HepG2 (cell line): Measurements from ENCODE around the gene AGK. TPM values are rescaled to one million over a fixed set of nuclear protein-coding genes. Genes with fewer than 3 reads are reported as not detected.
A peak's percentile ranks its signal among the peaks of the same experiment; 100 is the strongest.

Experiments
- CEBPZ ChIP-seq: IDR thresholded peaks from 2 replicates; pipeline ENCODE4 v1.6.1; 2012; ENCODE audit warnings: low read length, improper control_type of control experiment
- DMAP1 ChIP-seq: IDR thresholded peaks from 2 replicates; pipeline ENCODE4 v1.6.1; 2016
- DNMT3B ChIP-seq: conservative IDR thresholded peaks from 2 replicates; pipeline ENCODE4 v1.6.1; 2016; ENCODE audit warnings: missing biosample characterization, control low read depth
- ETV5 ChIP-seq: IDR thresholded peaks from 2 replicates; pipeline ENCODE4 v1.6.1; 2018; ENCODE audit warnings: missing biosample characterization, missing genetic modification reagents, inconsistent platforms, borderline replicate concordance
- GMEB1 ChIP-seq: sonication (generic); formaldehyde crosslinking; IDR thresholded peaks from 2 replicates; pipeline ENCODE4 v1.5.1; 2020; ENCODE audit warnings: missing genetic modification reagents, mild to moderate bottlenecking, borderline replicate concordance
- HNF4G ChIP-seq, 2 experiments: sonication (generic) in 1 of 2; formaldehyde crosslinking in 1 of 2; IDR thresholded peaks; 2 replicates each; pipeline versions ENCODE4 v1.4.0 to v1.6.1; 2011 to 2020; ENCODE audit warnings: borderline replicate concordance in 2 of 2, low read depth in 2 of 2, mild to moderate bottlenecking in 2 of 2, low read length in 1 of 2, missing genetic modification reagents in 1 of 2, moderate library complexity in 1 of 2
- ISL2 ChIP-seq: sonication (generic); formaldehyde crosslinking; IDR thresholded peaks from 2 replicates; pipeline ENCODE4 v1.5.0; 2020; ENCODE audit warnings: missing genetic modification reagents
- MAFF ChIP-seq: IDR thresholded peaks from 2 replicates; pipeline ENCODE4 v1.6.1; 2011; ENCODE audit warnings: low read depth, low read length, improper control_type of control experiment
- RORA ChIP-seq: sonication (generic); formaldehyde crosslinking; IDR thresholded peaks from 2 replicates; pipeline ENCODE4 v1.5.0; 2020; ENCODE audit warnings: mild to moderate bottlenecking, missing genetic modification reagents, moderate library complexity
- SALL1 ChIP-seq: sonication (generic); formaldehyde crosslinking; IDR thresholded peaks from 2 replicates; pipeline ENCODE4 v1.8.0; 2022; ENCODE audit warnings: mild to moderate bottlenecking, missing genetic modification reagents
- SMAD1 ChIP-seq: sonication (generic); formaldehyde crosslinking; IDR thresholded peaks from 2 replicates; pipeline ENCODE4 v1.4.0; 2020; ENCODE audit warnings: missing genetic modification reagents, low read depth, mild to moderate bottlenecking, borderline replicate concordance
- SMARCC2 ChIP-seq: fragments of 450-650 bp; IDR thresholded peaks from 2 replicates; pipeline ENCODE4 v1.6.1; 2017; ENCODE audit warnings: antibody characterized with exemption, mild to moderate bottlenecking
- TEF ChIP-seq: sonication (generic); formaldehyde crosslinking; IDR thresholded peaks from 2 replicates; pipeline ENCODE4 v1.5.0; 2020; ENCODE audit warnings: missing genetic modification reagents
- ZFP91 ChIP-seq: sonication (generic); formaldehyde crosslinking; IDR thresholded peaks from 2 replicates; pipeline ENCODE4 v1.9.0; 2022; ENCODE audit warnings: missing genetic modification reagents, mild to moderate bottlenecking, borderline replicate concordance
- ZNF598 ChIP-seq: sonication (generic); formaldehyde crosslinking; IDR thresholded peaks from 2 replicates; pipeline ENCODE4 v1.5.1; 2020; ENCODE audit warnings: mild to moderate bottlenecking, missing genetic modification reagents, borderline replicate concordance
- ZNF652 ChIP-seq: IDR thresholded peaks from 2 replicates; pipeline ENCODE4 v1.6.1; 2016; ENCODE audit warnings: low read depth, borderline replicate concordance
- ZNF7 ChIP-seq: IDR thresholded peaks from 2 replicates; pipeline ENCODE4 v1.6.1; 2016; ENCODE audit warnings: missing biosample characterization, missing genetic modification reagents
- ZZZ3 ChIP-seq: sonication (generic); formaldehyde crosslinking; IDR thresholded peaks from 2 replicates; pipeline ENCODE4 v1.4.0; 2020; ENCODE audit warnings: missing genetic modification reagents, mild to moderate bottlenecking, borderline replicate concordance
- polyA plus RNA-seq, 8 experiments: library from polyadenylated mRNA; depleted of rRNA in 3 of 8; stranded (reverse) in 7 of 8; unstranded in 1 of 8; fragments of >200 nt; fragmentation: Illumina TruSeq in 4 of 8; extraction: Trizol in 4 of 8; gene quantifications; 2 replicates each; pipeline versions ENCODE4 v1.2.1 to v1.2.3, GENCODE V29; 2011 to 2016; ENCODE audit warnings: low read depth in 4 of 8, missing spikeins in 1 of 8, mixed read lengths in 1 of 8; ENCODE audit not compliant: insufficient read depth in 1 of 8
- total RNA-seq, 5 experiments: library from RNA; depleted of rRNA; stranded (reverse); fragments of >200 nt; fragmentation: Illumina TruSeq; extraction: Trizol; gene quantifications; 2 replicates each; pipeline ENCODE4 v1.2.3, GENCODE V29; 2016; ENCODE audit warnings: low read depth in 1 of 5

The AGK gene
- total and polyA plus RNA-seq, 2 of the 13 experiments (the other 11 are each of a cell fraction or from before 2014, with no cell fraction given), result 23.7 to 30.1 TPM

- TF ChIP-seq CEBPZ (no peak), ZZZ3 (CRISPR knock-in tag) (no peak), RORA (no peak), HNF4G (IDR thresholded peaks at IDR 0.05; ENCODE audit: borderline replicate concordance, low read depth, low read length) (no peak), HNF4G (CRISPR knock-in tag; IDR thresholded peaks at IDR 0.05; ENCODE audit: borderline replicate concordance, low read depth) (peak; percentile 60; the same call in 1 of the 2 replicates), SMARCC2 (no peak), SMAD1 (CRISPR knock-in tag) (peak; percentile 63; the same call in 1 of the 2 replicates), MAFF (no peak), ISL2 (CRISPR knock-in tag) (peak; percentile 64), ZNF652 (no peak), ZNF598 (no peak), DNMT3B (CRISPR knock-in tag) (no peak), ETV5 (CRISPR knock-in tag) (peak; percentile 40; the same call in 1 of the 2 replicates), GMEB1 (CRISPR knock-in tag) (peak; percentile 64; the same call in 1 of the 2 replicates), ZFP91 (CRISPR knock-in tag) (peak; percentile 91), TEF (CRISPR knock-in tag) (no peak), SALL1 (peak; percentile 94), ZNF7 (CRISPR knock-in tag) (no peak), DMAP1 (CRISPR knock-in tag) (peak; percentile 80)
Measured at GRCh38 chr7:141551094-141551781, at the start of gene AGK (continued).
